Neural progenitor cell (in vitro differentiated cells): ENCODE measurements around the gene RB1.

ENCODE experiments used
- EZH2 ChIP-seq: fragments of 200-600 bp; sonication (generic); IDR thresholded peaks from 2 replicates; pipeline ENCODE4 v1.6.1; 2017; ENCODE audit warnings: antibody characterized with exemption, mild to moderate bottlenecking, moderate library complexity
- TF ChIP-seq, protein P1 (sequence below): fragments of 200-600 bp; sonication (generic); IDR thresholded peaks from 2 replicates; pipeline ENCODE4 v1.5.1; 2017; ENCODE audit warnings: antibody characterized with exemption, mild to moderate bottlenecking

DNA sequence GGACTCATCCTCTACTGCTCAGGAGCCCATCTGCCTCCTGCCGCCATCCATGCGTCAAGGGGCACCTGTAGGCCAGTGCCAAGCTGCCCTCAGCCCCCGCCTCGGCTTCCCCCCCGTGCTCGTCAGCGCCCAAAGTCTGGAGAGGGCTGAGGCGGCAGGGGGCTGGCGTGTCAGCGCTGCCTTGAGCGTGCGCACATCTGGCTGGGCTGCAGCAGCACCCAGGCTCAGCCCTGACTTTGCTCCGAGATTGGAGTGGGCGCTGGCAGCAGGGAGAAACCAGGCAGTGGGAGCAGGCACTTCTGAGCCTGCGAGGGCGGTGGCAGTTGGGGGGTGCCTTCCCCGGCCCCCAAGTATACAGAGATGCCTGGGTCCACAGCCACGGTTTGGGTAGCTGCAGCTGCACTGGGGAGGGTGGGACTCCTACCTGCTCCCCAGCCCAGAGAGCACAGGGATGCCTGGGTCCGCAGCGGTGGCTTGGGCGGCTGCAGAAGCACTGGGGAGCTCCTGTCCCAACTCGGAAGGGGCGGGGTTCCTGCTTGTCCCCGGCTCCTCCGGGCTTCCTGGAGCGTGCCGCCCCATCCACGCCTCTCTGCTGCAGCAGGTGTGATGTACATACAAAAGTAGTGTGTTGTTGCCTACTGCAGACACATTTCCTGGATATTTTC is 154.2 kb downstream of the RB1 start:
- TF ChIP-seq, protein P1, sequence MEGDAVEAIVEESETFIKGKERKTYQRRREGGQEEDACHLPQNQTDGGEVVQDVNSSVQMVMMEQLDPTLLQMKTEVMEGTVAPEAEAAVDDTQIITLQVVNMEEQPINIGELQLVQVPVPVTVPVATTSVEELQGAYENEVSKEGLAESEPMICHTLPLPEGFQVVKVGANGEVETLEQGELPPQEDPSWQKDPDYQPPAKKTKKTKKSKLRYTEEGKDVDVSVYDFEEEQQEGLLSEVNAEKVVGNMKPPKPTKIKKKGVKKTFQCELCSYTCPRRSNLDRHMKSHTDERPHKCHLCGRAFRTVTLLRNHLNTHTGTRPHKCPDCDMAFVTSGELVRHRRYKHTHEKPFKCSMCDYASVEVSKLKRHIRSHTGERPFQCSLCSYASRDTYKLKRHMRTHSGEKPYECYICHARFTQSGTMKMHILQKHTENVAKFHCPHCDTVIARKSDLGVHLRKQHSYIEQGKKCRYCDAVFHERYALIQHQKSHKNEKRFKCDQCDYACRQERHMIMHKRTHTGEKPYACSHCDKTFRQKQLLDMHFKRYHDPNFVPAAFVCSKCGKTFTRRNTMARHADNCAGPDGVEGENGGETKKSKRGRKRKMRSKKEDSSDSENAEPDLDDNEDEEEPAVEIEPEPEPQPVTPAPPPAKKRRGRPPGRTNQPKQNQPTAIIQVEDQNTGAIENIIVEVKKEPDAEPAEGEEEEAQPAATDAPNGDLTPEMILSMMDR = no peak
- no peak for TF ChIP-seq EZH2
